PFSK-1 (cell line): ENCODE measurements around the gene ENTPD1.

Experiments
- FOXP2 ChIP-seq: optimal IDR thresholded peaks from 2 replicates; pipeline ENCODE3; 2011; ENCODE audit warnings: borderline replicate concordance, control low read depth, inconsistent platforms; ENCODE audit not compliant: insufficient read depth; ENCODE audit errors: extremely low read length, extremely low read depth
- POLR2AphosphoS5 ChIP-seq: IDR thresholded peaks from 2 replicates; pipeline ENCODE4 v1.6.1; 2012; ENCODE audit warnings: low read depth, mild to moderate bottlenecking, control low read depth, low read length, moderate library complexity
- SIN3A ChIP-seq: IDR thresholded peaks from 2 replicates; pipeline ENCODE4 v1.6.1; 2012; ENCODE audit warnings: mild to moderate bottlenecking, low read length, moderate library complexity, borderline replicate concordance; ENCODE audit not compliant: insufficient read depth
- TAF1 ChIP-seq: IDR thresholded peaks from 2 replicates; pipeline ENCODE4 v1.6.1; 2012; ENCODE audit warnings: low read length, control low read depth, borderline replicate concordance; ENCODE audit not compliant: insufficient read depth
- TF ChIP-seq, protein P1 (sequence below), 2 experiments: IDR thresholded peaks; 2 replicates each; pipeline versions ENCODE4 v1.6.1 to v1.8.0; 2011 to 2012; ENCODE audit warnings: low read depth in 2 of 2, low read length in 2 of 2, control low read depth in 1 of 2, inconsistent platforms in 1 of 2, mild to moderate bottlenecking in 1 of 2, moderate library complexity in 1 of 2; ENCODE audit not compliant: insufficient read depth in 1 of 2

The ENTPD1 gene

DNA sequence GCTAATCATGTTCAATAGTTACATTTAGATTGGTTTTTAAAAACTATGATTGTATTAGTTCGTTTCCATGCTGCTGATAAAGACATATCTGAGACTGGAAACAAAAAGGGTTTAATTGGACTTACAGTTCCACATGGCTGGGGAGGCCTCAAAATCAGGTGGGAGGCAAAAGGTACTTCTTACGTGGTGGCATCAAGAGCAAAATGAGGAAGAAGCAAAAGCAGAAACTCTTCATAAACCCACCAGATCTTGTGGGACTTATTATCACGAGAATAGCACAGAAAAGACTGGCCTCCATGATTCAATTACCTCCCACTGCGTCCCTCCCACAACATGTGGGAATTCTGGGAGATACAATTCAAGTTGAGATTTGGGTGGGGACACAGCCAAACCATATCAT is 117.7 kb downstream of the ENTPD1 start:
- TF ChIP-seq, protein P1, sequence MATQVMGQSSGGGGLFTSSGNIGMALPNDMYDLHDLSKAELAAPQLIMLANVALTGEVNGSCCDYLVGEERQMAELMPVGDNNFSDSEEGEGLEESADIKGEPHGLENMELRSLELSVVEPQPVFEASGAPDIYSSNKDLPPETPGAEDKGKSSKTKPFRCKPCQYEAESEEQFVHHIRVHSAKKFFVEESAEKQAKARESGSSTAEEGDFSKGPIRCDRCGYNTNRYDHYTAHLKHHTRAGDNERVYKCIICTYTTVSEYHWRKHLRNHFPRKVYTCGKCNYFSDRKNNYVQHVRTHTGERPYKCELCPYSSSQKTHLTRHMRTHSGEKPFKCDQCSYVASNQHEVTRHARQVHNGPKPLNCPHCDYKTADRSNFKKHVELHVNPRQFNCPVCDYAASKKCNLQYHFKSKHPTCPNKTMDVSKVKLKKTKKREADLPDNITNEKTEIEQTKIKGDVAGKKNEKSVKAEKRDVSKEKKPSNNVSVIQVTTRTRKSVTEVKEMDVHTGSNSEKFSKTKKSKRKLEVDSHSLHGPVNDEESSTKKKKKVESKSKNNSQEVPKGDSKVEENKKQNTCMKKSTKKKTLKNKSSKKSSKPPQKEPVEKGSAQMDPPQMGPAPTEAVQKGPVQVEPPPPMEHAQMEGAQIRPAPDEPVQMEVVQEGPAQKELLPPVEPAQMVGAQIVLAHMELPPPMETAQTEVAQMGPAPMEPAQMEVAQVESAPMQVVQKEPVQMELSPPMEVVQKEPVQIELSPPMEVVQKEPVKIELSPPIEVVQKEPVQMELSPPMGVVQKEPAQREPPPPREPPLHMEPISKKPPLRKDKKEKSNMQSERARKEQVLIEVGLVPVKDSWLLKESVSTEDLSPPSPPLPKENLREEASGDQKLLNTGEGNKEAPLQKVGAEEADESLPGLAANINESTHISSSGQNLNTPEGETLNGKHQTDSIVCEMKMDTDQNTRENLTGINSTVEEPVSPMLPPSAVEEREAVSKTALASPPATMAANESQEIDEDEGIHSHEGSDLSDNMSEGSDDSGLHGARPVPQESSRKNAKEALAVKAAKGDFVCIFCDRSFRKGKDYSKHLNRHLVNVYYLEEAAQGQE (IDR thresholded peaks at IDR 0.05; ENCODE audit: insufficient read depth in 1 of 2, low read depth in 2 of 2, low read length in 2 of 2): no peak
- TF ChIP-seq POLR2AphosphoS5: no peak
- no peak for TF ChIP-seq FOXP2
- TF ChIP-seq SIN3A: no peak
- no peak for TF ChIP-seq TAF1

DNA sequence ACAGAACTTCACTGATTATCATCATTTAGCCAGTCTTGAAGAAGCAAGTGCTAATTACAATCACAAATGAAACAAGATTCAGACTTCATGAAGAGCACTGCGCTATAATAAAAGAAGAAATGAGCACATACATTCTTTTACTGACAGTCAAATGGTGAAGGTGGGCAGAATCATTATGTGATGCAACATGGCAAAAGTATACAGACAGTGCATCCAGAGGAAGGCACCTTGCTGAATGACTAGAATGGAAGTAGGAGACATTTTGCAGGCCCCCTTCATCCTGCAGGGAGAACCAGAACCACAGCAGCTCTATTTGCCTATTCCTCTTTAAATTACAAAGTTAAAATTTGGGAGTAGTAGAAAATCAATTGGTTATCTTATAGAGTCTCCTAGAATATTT is 120.8 kb downstream of the ENTPD1 start:
- TF ChIP-seq, protein P1 (IDR thresholded peaks at IDR 0.05; ENCODE audit: insufficient read depth in 1 of 2, low read depth in 2 of 2, low read length in 2 of 2): no peak
- TF ChIP-seq SIN3A: no peak

DNA sequence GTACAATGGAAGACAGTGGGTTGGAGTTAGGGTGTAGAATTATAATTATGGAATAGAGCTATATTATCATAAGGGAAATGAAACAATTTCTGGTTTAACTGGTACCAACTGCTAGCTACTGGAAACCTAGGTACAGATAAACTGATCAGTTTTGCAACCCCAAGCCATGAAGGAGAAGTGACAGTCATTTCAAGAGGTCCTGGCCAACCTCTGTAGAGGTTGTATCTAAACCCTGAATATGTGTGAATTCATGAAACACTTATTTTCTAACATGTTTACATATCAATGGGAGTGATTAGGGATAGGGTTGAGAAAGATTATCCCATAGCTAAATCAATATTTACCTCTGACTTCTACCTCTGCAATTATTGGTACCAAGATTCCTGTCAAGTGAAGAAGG is 121.9 kb downstream of the ENTPD1 start:
- no peak for TF ChIP-seq SIN3A
- no peak for TF ChIP-seq POLR2AphosphoS5
- no peak for TF ChIP-seq FOXP2
- TF ChIP-seq TAF1: no peak
- TF ChIP-seq, protein P1 (IDR thresholded peaks at IDR 0.05; ENCODE audit: insufficient read depth in 1 of 2, low read depth in 2 of 2, low read length in 2 of 2): no peak

DNA sequence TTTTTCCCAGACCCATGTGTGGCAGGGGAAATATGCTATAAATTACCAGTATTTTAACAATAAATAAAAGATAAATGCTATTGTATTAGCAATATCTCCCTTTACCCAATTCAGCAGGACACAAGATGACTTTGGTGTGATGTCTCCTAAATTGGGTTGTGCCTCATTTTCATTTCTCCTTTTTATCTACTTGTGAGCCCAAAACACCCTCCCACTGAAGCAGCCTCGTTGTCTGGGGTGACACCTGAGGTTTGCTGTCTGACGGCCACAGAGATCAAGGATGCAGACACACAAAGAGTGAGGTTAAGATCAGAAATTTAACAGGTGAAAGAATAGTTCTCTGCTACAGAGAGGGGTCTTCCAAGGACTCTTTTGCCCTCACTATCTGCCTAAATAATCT is 124.7 kb downstream of the ENTPD1 start:
- TF ChIP-seq, protein P1 (IDR thresholded peaks at IDR 0.05; ENCODE audit: insufficient read depth in 1 of 2, low read depth in 2 of 2, low read length in 2 of 2): no peak
- no peak for TF ChIP-seq POLR2AphosphoS5
- no peak for TF ChIP-seq TAF1
- no peak for TF ChIP-seq FOXP2
- no peak for TF ChIP-seq SIN3A

DNA sequence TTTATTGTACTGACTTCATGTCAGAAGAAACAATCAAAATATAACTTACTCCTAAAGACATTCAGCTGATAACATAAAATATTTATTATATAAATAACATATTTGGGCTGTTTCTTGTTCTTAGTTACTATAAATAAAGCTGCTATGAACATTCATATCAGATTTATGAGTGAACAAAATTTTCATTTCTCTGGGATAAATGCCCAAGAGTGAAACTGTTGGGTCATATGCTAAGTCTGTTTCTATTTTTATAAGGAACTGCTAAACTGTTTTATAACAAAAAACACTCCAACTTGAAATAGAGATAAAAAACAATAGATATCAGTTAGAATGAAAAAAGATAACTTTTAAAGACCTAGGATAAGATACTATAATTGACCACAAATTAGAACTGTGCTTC is 125.4 kb downstream of the ENTPD1 start:
- TF ChIP-seq TAF1 (no peak), POLR2AphosphoS5 (no peak)
- TF ChIP-seq, protein P1 (IDR thresholded peaks at IDR 0.05; ENCODE audit: insufficient read depth in 1 of 2, low read depth in 2 of 2, low read length in 2 of 2): no peak
